ENCODE measurements around the gene SPAG4.

Gene SPAG4

GRCh38 chr20:35615667-35616464 is at the start of gene SPAG4:
SPAG4 (plus strand) TSS chr20:35615829; CDS start chr20:35616004, 175 bp downstream.
- H3K27me3 ChIP-seq (ENCODE audit: insufficient read depth, low read length) = no peaks in the 10 kb centered on the region
- peak within 1 kb of the TSS; percentile 44 for H3K4me3 ChIP-seq (ENCODE audit: low read length)
- H3K9me3 ChIP-seq (ENCODE audit: low read length) = no peaks in the 10 kb centered on the region
- H3K36me3 ChIP-seq (ENCODE audit: insufficient read depth, low read length) = no peaks in the 10 kb centered on the region
- H3K4me1 ChIP-seq (ENCODE audit: insufficient read depth, low read length) = peaks cover 12% of the 10 kb centered on the region
- peak within 1 kb of the TSS; percentile 96 for H2AFZ ChIP-seq (ENCODE audit: low read depth, low read length)

- no peaks in the 10 kb centered on the region for H3K4me1 ChIP-seq (ENCODE audit: insufficient read depth, low read length)
- no peaks in the 10 kb centered on the region for H3K36me3 ChIP-seq (ENCODE audit: insufficient read depth, low read length)
- no peak overlapping the region for H3K4me3 ChIP-seq (ENCODE audit: low read length)
- H2AFZ ChIP-seq (ENCODE audit: low read depth, low read length) = no peak overlapping the region
- H3K27me3 ChIP-seq (ENCODE audit: insufficient read depth, low read length) = no peaks in the 10 kb centered on the region
- H3K9me3 ChIP-seq (ENCODE audit: low read length) = no peaks in the 10 kb centered on the region
These were observed 47.0 kb upstream of the SPAG4 start for GRCh38 chr20:35568645-35569044.

- no peaks in the 10 kb centered on the region for H3K4me1 ChIP-seq (ENCODE audit: insufficient read depth, low read length)
- H3K36me3 ChIP-seq (ENCODE audit: insufficient read depth, low read length) = no peaks in the 10 kb centered on the region
- no peaks in the 10 kb centered on the region for H3K9me3 ChIP-seq (ENCODE audit: low read length)
- H2AFZ ChIP-seq (ENCODE audit: low read depth, low read length) = no peak overlapping the region
- H3K4me3 ChIP-seq (ENCODE audit: low read length) = no peak overlapping the region
- H3K27me3 ChIP-seq (ENCODE audit: insufficient read depth, low read length) = no peaks in the 10 kb centered on the region
These were observed 44.1 kb upstream of the SPAG4 start for GRCh38 chr20:35571555-35571954.

- H3K27me3 ChIP-seq (ENCODE audit: insufficient read depth, low read length) = no peaks in the 10 kb centered on the region
- H2AFZ ChIP-seq (ENCODE audit: low read depth, low read length) = no peak overlapping the region
- no peak overlapping the region for H3K4me3 ChIP-seq (ENCODE audit: low read length)
- no peaks in the 10 kb centered on the region for H3K9me3 ChIP-seq (ENCODE audit: low read length)
- H3K36me3 ChIP-seq (ENCODE audit: insufficient read depth, low read length) = no peaks in the 10 kb centered on the region
- no peaks in the 10 kb centered on the region for H3K4me1 ChIP-seq (ENCODE audit: insufficient read depth, low read length)
These were observed 42.8 kb upstream of the SPAG4 start for GRCh38 chr20:35572838-35573237.

GRCh38 chr20:35575958-35576357 is 39.7 kb upstream of the SPAG4 start:
- no peak overlapping the region for H3K4me3 ChIP-seq (ENCODE audit: low read length)
- H3K4me1 ChIP-seq (ENCODE audit: insufficient read depth, low read length) = no peaks in the 10 kb centered on the region
- no peaks in the 10 kb centered on the region for H3K27me3 ChIP-seq (ENCODE audit: insufficient read depth, low read length)
- no peaks in the 10 kb centered on the region for H3K36me3 ChIP-seq (ENCODE audit: insufficient read depth, low read length)
- no peaks in the 10 kb centered on the region for H3K9me3 ChIP-seq (ENCODE audit: low read length)
- H2AFZ ChIP-seq (ENCODE audit: low read depth, low read length) = no peak overlapping the region

- Histone ChIP-seq H3K36me3 (ENCODE audit: insufficient read depth, low read length) (no peaks in the 10 kb centered on the region), H3K4me3 (ENCODE audit: low read length) (no peak overlapping the region), H3K9me3 (ENCODE audit: low read length) (no peaks in the 10 kb centered on the region), H3K27me3 (ENCODE audit: insufficient read depth, low read length) (no peaks in the 10 kb centered on the region), H3K4me1 (ENCODE audit: insufficient read depth, low read length) (no peaks in the 10 kb centered on the region), H2AFZ (ENCODE audit: low read depth, low read length) (no peak overlapping the region)
These were observed 38.8 kb upstream of the SPAG4 start for GRCh38 chr20:35576816-35577215.

GRCh38 chr20:35578469-35578868 is 37.2 kb upstream of the SPAG4 start:
- Histone ChIP-seq H2AFZ (ENCODE audit: low read depth, low read length) (no peak overlapping the region), H3K9me3 (ENCODE audit: low read length) (peaks cover 4% of the 10 kb centered on the region), H3K36me3 (ENCODE audit: insufficient read depth, low read length) (no peaks in the 10 kb centered on the region), H3K4me1 (ENCODE audit: insufficient read depth, low read length) (no peaks in the 10 kb centered on the region), H3K4me3 (ENCODE audit: low read length) (no peak overlapping the region), H3K27me3 (ENCODE audit: insufficient read depth, low read length) (peaks cover 1% of the 10 kb centered on the region)

GRCh38 chr20:35579196-35579595 is 36.4 kb upstream of the SPAG4 start:
- peaks cover 6% of the 10 kb centered on the region for H3K27me3 ChIP-seq (ENCODE audit: insufficient read depth, low read length)
- H2AFZ ChIP-seq (ENCODE audit: low read depth, low read length) = no peak overlapping the region
- no peaks in the 10 kb centered on the region for H3K4me1 ChIP-seq (ENCODE audit: insufficient read depth, low read length)
- H3K36me3 ChIP-seq (ENCODE audit: insufficient read depth, low read length) = no peaks in the 10 kb centered on the region
- peaks cover 4% of the 10 kb centered on the region for H3K9me3 ChIP-seq (ENCODE audit: low read length)
- no peak overlapping the region for H3K4me3 ChIP-seq (ENCODE audit: low read length)

- Histone ChIP-seq H3K4me3 (ENCODE audit: low read length) (no peak overlapping the region), H2AFZ (ENCODE audit: low read depth, low read length) (no peak overlapping the region), H3K9me3 (ENCODE audit: low read length) (peaks cover 4% of the 10 kb centered on the region), H3K27me3 (ENCODE audit: insufficient read depth, low read length) (peaks cover 6% of the 10 kb centered on the region), H3K36me3 (ENCODE audit: insufficient read depth, low read length) (no peaks in the 10 kb centered on the region), H3K4me1 (ENCODE audit: insufficient read depth, low read length) (no peaks in the 10 kb centered on the region)
These were observed 33.5 kb upstream of the SPAG4 start for GRCh38 chr20:35582131-35582530.

- H3K36me3 ChIP-seq (ENCODE audit: insufficient read depth, low read length) = no peaks in the 10 kb centered on the region
- H3K9me3 ChIP-seq (ENCODE audit: low read length) = peaks cover 4% of the 10 kb centered on the region
- no peaks in the 10 kb centered on the region for H3K4me1 ChIP-seq (ENCODE audit: insufficient read depth, low read length)
- H3K27me3 ChIP-seq (ENCODE audit: insufficient read depth, low read length) = peaks cover 6% of the 10 kb centered on the region
- H3K4me3 ChIP-seq (ENCODE audit: low read length) = no peak overlapping the region
- H2AFZ ChIP-seq (ENCODE audit: low read depth, low read length) = no peak overlapping the region
These were observed 32.8 kb upstream of the SPAG4 start for GRCh38 chr20:35582741-35583404.

- Histone ChIP-seq H3K36me3 (ENCODE audit: insufficient read depth, low read length) (no peaks in the 10 kb centered on the region), H3K9me3 (ENCODE audit: low read length) (peaks cover 4% of the 10 kb centered on the region), H3K4me3 (ENCODE audit: low read length) (no peak overlapping the region), H3K27me3 (ENCODE audit: insufficient read depth, low read length) (peaks cover 6% of the 10 kb centered on the region), H2AFZ (ENCODE audit: low read depth, low read length) (no peak overlapping the region), H3K4me1 (ENCODE audit: insufficient read depth, low read length) (no peaks in the 10 kb centered on the region)
These were observed 31.7 kb upstream of the SPAG4 start for GRCh38 chr20:35583636-35584560.

- Histone ChIP-seq H3K9me3 (ENCODE audit: low read length) (peaks cover 4% of the 10 kb centered on the region), H3K27me3 (ENCODE audit: insufficient read depth, low read length) (peaks cover 6% of the 10 kb centered on the region), H3K4me1 (ENCODE audit: insufficient read depth, low read length) (no peaks in the 10 kb centered on the region), H2AFZ (ENCODE audit: low read depth, low read length) (no peak overlapping the region), H3K36me3 (ENCODE audit: insufficient read depth, low read length) (no peaks in the 10 kb centered on the region), H3K4me3 (ENCODE audit: low read length) (no peak overlapping the region)
These were observed 28.7 kb upstream of the SPAG4 start for GRCh38 chr20:35586751-35587425.
